Heart left ventricle (tissue), 16 donors: ENCODE results near the gene CACNA1G. TPM values are rescaled to one million over a fixed set of nuclear protein-coding genes. Genes with fewer than 3 reads are reported as not detected.

Source experiments
- ATAC-seq, 4 donors: fragments of 200-7000 bp; cut with Tn5 transposase; one replicate each; pipeline ENCODE4 v1.9.1; 2020 to 2022; ENCODE audit warnings: moderate library complexity in 4 of 4, mild to moderate bottlenecking in 3 of 4, moderate number of reproducible peaks in 1 of 4
- DNase-seq, 5 donors: peaks; one replicate each; pipeline ENCODE4 v3.0.0-alpha.2; 2020
- H3K27ac ChIP-seq, 12 donors: fragments of 200-600 bp; sonication (generic) in 4 of 12; one replicate each; pipeline versions ENCODE4 v1.5.0 to v1.8.0; 2016 to 2022; ENCODE audit warnings: mild to moderate bottlenecking in 2 of 12
- H3K27me3 ChIP-seq, 9 donors: fragments of 200-600 bp; sonication (generic) in 2 of 9; one replicate each; pipeline versions ENCODE4 v1.5.1 to v1.8.0; 2016 to 2022; ENCODE audit warnings: mild to moderate bottlenecking in 3 of 9
- H3K36me3 ChIP-seq, 9 donors: fragments of 200-600 bp; sonication (generic) in 2 of 9; one replicate each; pipeline versions ENCODE4 v1.5.0 to v1.8.0; 2018 to 2022; ENCODE audit warnings: mild to moderate bottlenecking in 2 of 9
- H3K4me1 ChIP-seq, 12 donors: fragments of 200-600 bp; sonication (generic) in 4 of 12; one replicate each; pipeline versions ENCODE4 v1.5.0 to v1.8.0; 2016 to 2022; ENCODE audit warnings: mild to moderate bottlenecking in 3 of 12
- H3K4me3 ChIP-seq, 12 donors: fragments of 200-600 bp; sonication (generic) in 4 of 12; one replicate each; pipeline versions ENCODE4 v1.5.0 to v1.8.0; 2017 to 2022; ENCODE audit warnings: mild to moderate bottlenecking in 9 of 12, moderate library complexity in 4 of 12
- H3K9me3 ChIP-seq, 12 donors: fragments of 200-600 bp; sonication (generic) in 4 of 12; one replicate each; pipeline versions ENCODE4 v1.5.0 to v1.8.0; 2016 to 2022; ENCODE audit warnings: mild to moderate bottlenecking in 1 of 12
- CTCF ChIP-seq, 12 donors: fragments of 200-600 bp; sonication (generic) in 4 of 12; IDR thresholded peaks; one replicate each; pipeline versions ENCODE4 v1.5.0 to v1.8.0; 2018 to 2022; ENCODE audit warnings: antibody characterized with exemption in 12 of 12, mild to moderate bottlenecking in 5 of 12
- POLR2A ChIP-seq, 2 donors: fragments of 450-650 bp; IDR thresholded peaks; one replicate each; pipeline ENCODE4 v1.6.1; 2017; ENCODE audit warnings: antibody characterized with exemption in 2 of 2, mild to moderate bottlenecking in 2 of 2, moderate library complexity in 2 of 2
- WGBS, 4 donors: extraction: QIAGEN DNeasy Blood & Tissue Kit in 2 of 4; methylation state at CpG; one replicate each; pipeline versions ENCODE4 v1.1.5 to v1.1.7; 2013 to 2018; 5-methylcytosine and 5-hydroxymethylcytosine counted together
- intact Hi-C, 10 donors: fragments of 100-400 bp; cut with DNase I; formaldehyde crosslinking; loops; one replicate each; pipeline versions ENCODE4 v1.11.1 to v1.14.2; 2022
- polyA plus RNA-seq, 2 donors: library from polyadenylated mRNA; stranded (reverse); fragments of 200-250 nt; gene quantifications; one replicate each; pipeline ENCODE4 v1.2.3, GENCODE V29; 2013
- total RNA-seq, 9 donors: library from RNA; depleted of rRNA in 2 of 9; stranded (reverse); fragments of >200 nt in 2 of 9; fragmentation: NEBNext Ultra II Directional in 3 of 9; extraction: Animal tissue kit (Norgen Biotek cat#: 25700) in 3 of 9; gene quantifications; one replicate each; pipeline versions ENCODE4 v1.1.0 to v1.2.4, GENCODE V29; 2016 to 2023
- donor health status: ischemic (EF 13 %, LVEDD 7.1; RV severe dilation, severe dysfunction).
- donor health status: healthy with polysubstance abuse.
- donor health status: DM: no; HTN: yes; CAD: no.
- donor health status: DM: no; HTN: no; CAD: no.
- donor health status: ischemic (EF 25% LVEDD 6.9; RV normal size, moderate dysfunction).
- donor health status: ischemic (EF 25% LVEDD 5.7; RV mildly dilated, moderate dysfunction).
- donor health status: healthy.
- donor health status: DM: yes; HTN: yes; CAD: no.
- donor health status: ischemic (EF 35%, LVEDD 5.7; RV mildly dilated, moderate dysfunction).
- donor health status: nonischemic (EF 11% LVEDD 7.7; RV severe dilation, severe dysfunction).
- donor health status: DM: yes; HTN: yes; CAD: no.
- donor health status: PGD.
- donor health status: ischemic (EF 29% LVEDD 5.4; RV normal size, mild dysfunction).
- donor health status: nonischemic (EF 23%, LVEDD 6.1; RV moderate dilation, normal function).

CACNA1G gene
- total and polyA plus RNA-seq, 11 donors, result 0.02 to 0.48 (median 0.13) TPM; not detected in 1

DNA sequence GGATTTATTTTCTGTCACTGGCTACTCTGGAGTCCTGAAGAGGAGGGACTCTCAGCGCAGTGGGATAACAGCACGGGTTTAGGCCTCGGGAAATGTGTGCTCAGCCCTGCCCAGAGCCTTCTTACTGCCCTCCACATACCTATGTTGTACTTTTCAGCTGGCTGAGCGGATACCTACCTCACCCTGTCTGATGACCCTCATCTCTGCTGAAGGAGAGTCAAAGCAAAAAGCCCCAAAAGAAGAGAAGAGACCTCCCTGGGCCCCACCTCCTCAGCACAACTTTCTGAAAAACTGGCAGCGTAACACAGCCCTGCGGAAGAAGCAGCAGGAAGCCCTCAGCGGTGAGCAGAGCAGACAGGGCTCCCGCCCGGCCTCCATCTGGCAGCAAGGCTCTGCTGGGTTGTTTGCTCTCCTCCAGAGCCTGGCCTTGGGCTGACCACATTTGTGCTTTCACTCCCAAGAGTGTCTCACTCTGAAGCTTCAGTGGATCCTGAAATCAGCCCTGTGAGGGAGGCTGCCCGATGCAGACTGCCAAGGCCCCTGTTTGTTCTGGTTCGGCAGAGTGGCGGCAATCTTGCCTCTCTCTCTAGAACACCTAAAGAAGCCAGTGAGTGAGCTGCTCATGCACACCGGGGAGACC lies 42.0 kb upstream of the CACNA1G start:
- intact Hi-C loops, result no loop called here
- ATAC-seq (peak in 1 of 4 donors; percentile 47), DNase-seq (no peak)
- Histone ChIP-seq H3K27me3 (no peaks in the 10 kb centered on the region), H3K27ac (peak overlapping the region in 1 of 12 donors; percentile 39), H3K9me3 (no peaks in the 10 kb centered on the region), H3K4me1 (peaks cover 0 to 22% (median 0%) of the 10 kb centered on the region in 12 donors), H3K4me3 (no peak overlapping the region), H3K36me3 (no peaks in the 10 kb centered on the region)
- WGBS, 4 donors, result 68 to 76% (median 70%) methylated on average over 10 to 13 of the region's 13 CpGs
- TF ChIP-seq CTCF (IDR thresholded peaks at IDR 0.05), result no peak
- TF ChIP-seq POLR2A (IDR thresholded peaks at IDR 0.05), result no peak

- Histone ChIP-seq H3K27me3 (no peaks in the 10 kb centered on the region), H3K9me3 (no peaks in the 10 kb centered on the region), H3K4me3 (no peak overlapping the region), H3K36me3 (no peaks in the 10 kb centered on the region), H3K27ac (no peak overlapping the region), H3K4me1 (peaks cover 0 to 22% (median 0%) of the 10 kb centered on the region in 12 donors)
- 85 to 93% (median 90%) methylated on average over 8 of the region's 8 CpGs for WGBS, 4 donors
- DNase-seq (no peak), ATAC-seq (no peak)
- TF ChIP-seq CTCF (IDR thresholded peaks at IDR 0.05) (no peak), POLR2A (IDR thresholded peaks at IDR 0.05) (no peak)
- intact Hi-C loops, result no loop called here
These were observed 41.2 kb upstream of the CACNA1G start for GRCh38 chr17:50519141-50519834.

DNA sequence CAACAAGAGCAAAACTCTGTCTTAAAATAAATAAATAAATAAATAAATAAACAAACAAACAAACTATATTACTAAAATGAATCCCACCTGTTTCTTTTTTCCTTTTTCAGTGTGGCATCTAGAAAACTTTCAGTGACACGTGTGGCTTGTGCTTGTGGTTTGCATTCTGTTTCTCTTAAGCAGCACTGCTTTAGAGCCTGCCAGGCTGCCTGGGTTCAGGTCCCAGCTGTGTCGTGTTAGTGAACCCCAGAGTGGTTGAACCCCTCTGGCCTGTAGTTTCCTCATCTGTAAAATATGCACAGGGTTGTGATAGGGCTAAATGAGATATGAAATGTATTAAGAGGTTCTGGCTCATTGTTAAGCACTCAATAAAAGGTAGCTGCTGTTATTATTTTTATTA lies 40.0 kb upstream of the CACNA1G start:
- Histone ChIP-seq H3K4me1 (peaks cover 0 to 14% (median 0%) of the 10 kb centered on the region in 12 donors), H3K9me3 (no peaks in the 10 kb centered on the region), H3K27me3 (no peaks in the 10 kb centered on the region), H3K36me3 (no peaks in the 10 kb centered on the region), H3K27ac (no peak overlapping the region), H3K4me3 (no peak overlapping the region)
- no peak for TF ChIP-seq POLR2A (IDR thresholded peaks at IDR 0.05)
- TF ChIP-seq CTCF (IDR thresholded peaks at IDR 0.05), result no peak
- whole genome bisulfite sequencing, 4 donors, result 87 to 95% (median 92%) methylated on average over 2 of the region's 2 CpGs
- DNase-seq (no peak), ATAC-seq (no peak)
- intact Hi-C loops, result no loop called here

- intact Hi-C loops, result no loop called here
- Histone ChIP-seq H3K9me3 (no peaks in the 10 kb centered on the region), H3K27ac (no peak overlapping the region), H3K4me3 (no peak overlapping the region), H3K4me1 (peaks cover 0 to 9% (median 0%) of the 10 kb centered on the region in 12 donors), H3K36me3 (no peaks in the 10 kb centered on the region), H3K27me3 (no peaks in the 10 kb centered on the region)
- ATAC-seq (no peak), DNase-seq (no peak)
- WGBS, 4 donors, result 68 to 88% (median 76%) methylated on average over 2 of the region's 2 CpGs
- no peak for TF ChIP-seq POLR2A (IDR thresholded peaks at IDR 0.05)
These were observed 39.0 kb upstream of the CACNA1G start for GRCh38 chr17:50521514-50521913.
